HUES48 (cell line): ENCODE measurements around the gene C11orf42.
A peak's percentile ranks its signal among the peaks of the same experiment; 100 is the strongest.

Experiments used
- H3K27ac ChIP-seq: one replicate; pipeline ENCODE4 v1.7.0; 2013; ENCODE audit warnings: low read depth, low read length, inconsistent platforms
- H3K27me3 ChIP-seq: 2 replicates; pipeline ENCODE4 v1.6.1; 2013; ENCODE audit warnings: mild to moderate bottlenecking, low read length; ENCODE audit not compliant: control insufficient read depth, insufficient read depth
- H3K36me3 ChIP-seq: 2 replicates; pipeline ENCODE4 v1.6.1; 2013; ENCODE audit warnings: low read length; ENCODE audit not compliant: control insufficient read depth, insufficient read depth
- H3K4me1 ChIP-seq: 2 replicates; pipeline ENCODE4 v1.6.1; 2013; ENCODE audit warnings: mild to moderate bottlenecking, low read length; ENCODE audit not compliant: control insufficient read depth, insufficient read depth
- H3K4me3 ChIP-seq: 2 replicates; pipeline ENCODE4 v1.5.1; 2013; ENCODE audit warnings: mild to moderate bottlenecking, low read depth, low read length
- H3K9ac ChIP-seq: 2 replicates; pipeline ENCODE4 v1.6.1; 2013; ENCODE audit warnings: mild to moderate bottlenecking, low read depth, low read length, moderate library complexity
- H3K9me3 ChIP-seq: 2 replicates; pipeline ENCODE4 v1.6.1; 2013; ENCODE audit warnings: low read length; ENCODE audit not compliant: control insufficient read depth, insufficient read depth

C11orf42 gene

GRCh38 chr11:6258141-6258540, 52.8 kb downstream of the C11orf42 start:
- peaks cover 13% of the 10 kb centered on the region for H3K4me1 ChIP-seq
- H3K27me3 ChIP-seq = peaks cover 87% of the 10 kb centered on the region

GRCh38 chr11:6258571-6259081, 53.3 kb downstream of the C11orf42 start:
- Histone ChIP-seq H3K4me1 (peaks cover 13% of the 10 kb centered on the region), H3K36me3 (no peaks in the 10 kb centered on the region), H3K27ac (no peak overlapping the region), H3K4me3 (peak overlapping the region; percentile 56), H3K9me3 (no peaks in the 10 kb centered on the region), H3K9ac (no peak overlapping the region), H3K27me3 (peaks cover 88% of the 10 kb centered on the region)

More at GRCh38 chr11:6258141-6258540, 52.8 kb downstream of the C11orf42 start:
- Histone ChIP-seq H3K9ac (no peak overlapping the region), H3K4me3 (no peak overlapping the region), H3K9me3 (no peaks in the 10 kb centered on the region), H3K27ac (no peak overlapping the region), H3K36me3 (no peaks in the 10 kb centered on the region)

- Histone ChIP-seq H3K36me3 (no peaks in the 10 kb centered on the region), H3K27me3 (peaks cover 90% of the 10 kb centered on the region), H3K4me1 (peaks cover 13% of the 10 kb centered on the region), H3K4me3 (peak overlapping the region; percentile 56), H3K9ac (no peak overlapping the region), H3K27ac (no peak overlapping the region), H3K9me3 (no peaks in the 10 kb centered on the region)
Measured at GRCh38 chr11:6260207-6260726, 54.9 kb downstream of the C11orf42 start.
